HEK293T (cell line): ENCODE measurements around the gene PPP1R13B.

Experiments used
- FOXA1 ChIP-seq: fragments of 450-650 bp; IDR thresholded peaks from 2 replicates; pipeline ENCODE4 v1.6.1; 2016; ENCODE audit warnings: mild to moderate bottlenecking
- SP1 ChIP-seq: fragments of 450-650 bp; IDR thresholded peaks from 2 replicates; pipeline ENCODE4 v1.6.1; 2017

DNA sequence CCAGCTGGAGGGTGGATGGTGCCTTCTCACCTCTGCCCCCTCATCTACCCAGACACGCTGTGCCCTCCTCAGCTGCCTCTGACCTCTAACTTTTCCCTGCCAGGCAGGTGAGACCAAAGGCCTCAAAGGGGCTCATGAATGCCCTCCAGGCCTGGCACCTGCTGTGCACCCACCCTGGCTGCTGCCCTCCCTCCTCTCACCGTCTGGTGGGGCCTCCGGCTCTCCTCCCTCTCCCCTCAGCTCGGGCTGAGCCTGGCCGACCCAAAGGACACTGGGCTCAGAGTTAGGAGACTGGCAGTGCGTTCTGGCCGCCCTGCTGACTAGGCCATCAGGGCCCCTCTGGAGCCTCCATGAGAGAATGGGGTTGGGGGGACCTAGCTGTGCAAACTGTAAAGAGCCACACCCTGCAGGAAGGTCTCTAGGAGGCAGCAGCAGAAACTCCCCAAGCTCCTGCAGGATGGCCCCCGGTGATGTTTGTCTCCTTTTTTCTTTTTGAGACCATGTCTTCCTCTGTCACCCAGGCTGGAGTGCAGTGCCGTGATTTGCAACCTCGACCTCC, 40.3 kb upstream of the PPP1R13B start:
- TF ChIP-seq FOXA1 (no peak), SP1 (no peak)
